K562 (cell line): ENCODE measurements around the gene GABRB3. TPM values are rescaled to one million over a fixed set of nuclear protein-coding genes. Genes with fewer than 3 reads are reported as not detected.

Experiments used
- ATAC-seq: fragments of 200-7000 bp; cut with Tn5 transposase; 3 replicates; pipeline ENCODE4 v1.9.1; 2020; ENCODE audit warnings: moderate library complexity
- BruUV-seq: library from RNA; stranded (reverse); fragments of 400-500 nt; replicated peaks from 2 replicates; lab custom pipeline; 2021; lab: Mats Ljungman, UMichigan
- CTCF ChIA-PET: fragments of 300-600 bp; formaldehyde crosslinking; extraction: SDS; loops from one replicate; lab custom pipeline; 2021; ENCODE audit warnings: low intra/inter-chr PET ratio; lab: Yijun Ruan, JAX
- POLR2A ChIA-PET: fragments of 300-600, 350-650 bp; sonication (Branson Sonifier 250); formaldehyde crosslinking; extraction: SDS; loops from one replicate; lab custom pipeline; 2021; ENCODE audit warnings: antibody characterized with exemption, inconsistent platforms; lab: Yijun Ruan, JAX
- DNase-seq, 4 experiments: peaks; one replicate each; pipeline versions ENCODE4 v3.0.0 to v3.0.0-alpha.2; 2011 to 2018; ENCODE audit warnings: low spot score in 3 of 4, mixed read lengths in 3 of 4; ENCODE audit errors: extremely low read depth in 1 of 4
- FAIRE-seq: peaks from 2 replicates; lab custom pipeline; 2011; peaks lifted over from hg19 to GRCh38; lab: Jason Lieb, UNC
- H2AFZ ChIP-seq: 2 replicates; pipeline ENCODE4 v1.6.0; 2011; ENCODE audit warnings: low read depth, low read length, control low read depth, inconsistent platforms
- H3K27ac ChIP-seq: fragments of 200-600 bp; 3 replicates; pipeline ENCODE4 v1.8.0; 2011; ENCODE audit warnings: low read depth, mild to moderate bottlenecking, control low read depth, inconsistent platforms, low read length, moderate library complexity, mixed read lengths; ENCODE audit errors: extremely low read depth
- H3K27me3 ChIP-seq, 2 experiments: fragments of 300-600 bp in 1 of 2; 2 replicates in 1 of 2; 3 replicates in 1 of 2; pipeline versions ENCODE4 v1.6.0 to v1.8.0; 2011; ENCODE audit warnings: inconsistent platforms in 2 of 2, low read length in 2 of 2, mild to moderate bottlenecking in 1 of 2, mixed read lengths in 1 of 2, moderate library complexity in 1 of 2; ENCODE audit not compliant: control insufficient read depth in 2 of 2, insufficient read depth in 2 of 2
- H3K36me3 ChIP-seq: fragments of 300-600 bp; 3 replicates; pipeline ENCODE4 v1.8.0; 2011; ENCODE audit warnings: mild to moderate bottlenecking, low read length, inconsistent platforms; ENCODE audit not compliant: control insufficient read depth, insufficient read depth
- H3K4me1 ChIP-seq, 2 experiments: fragments of 200-600 bp in 1 of 2; replicated peaks in 1 of 2; 2 replicates in 1 of 2; 3 replicates in 1 of 2; pipeline versions ENCODE4 v1.5.1 to v1.8.0; 2011; ENCODE audit warnings: inconsistent platforms in 2 of 2, low read length in 2 of 2, mild to moderate bottlenecking in 1 of 2, mixed read lengths in 1 of 2, moderate library complexity in 1 of 2; ENCODE audit not compliant: control insufficient read depth in 2 of 2, insufficient read depth in 2 of 2
- H3K4me2 ChIP-seq: 2 replicates; pipeline ENCODE4 v1.6.1; 2011; ENCODE audit warnings: low read length, control low read depth, inconsistent platforms, mixed read lengths; ENCODE audit not compliant: insufficient read depth
- H3K4me3 ChIP-seq: fragments of 200-600 bp; sonication (generic), shearing (Covaris generic); 2 replicates; pipeline ENCODE4 v1.5.1; 2016; ENCODE audit warnings: control low read depth, inconsistent platforms
- H3K79me2 ChIP-seq: fragments of 200-600 bp; 3 replicates; pipeline ENCODE4 v1.8.0; 2011; ENCODE audit warnings: low read length, inconsistent platforms; ENCODE audit not compliant: control insufficient read depth, insufficient read depth
- H3K9ac ChIP-seq, 2 experiments: 2 replicates each; pipeline versions ENCODE4 v1.6.0 to v1.6.1; 2011; ENCODE audit warnings: low read depth in 2 of 2, low read length in 2 of 2, control low read depth in 1 of 2, inconsistent platforms in 1 of 2, mild to moderate bottlenecking in 1 of 2, mixed read lengths in 1 of 2; ENCODE audit not compliant: insufficient read depth in 1 of 2
- H3K9me1 ChIP-seq: one replicate; pipeline ENCODE4 v1.6.0; 2011; ENCODE audit warnings: inconsistent platforms, mild to moderate bottlenecking, low read length, moderate library complexity; ENCODE audit not compliant: control insufficient read depth, insufficient read depth
- H3K9me3 ChIP-seq: replicated peaks from 2 replicates; pipeline ENCODE4 v1.5.1; 2011; ENCODE audit warnings: low read depth, low read length, inconsistent platforms; ENCODE audit not compliant: control insufficient read depth, insufficient read depth
- H4K20me1 ChIP-seq: replicated peaks from 2 replicates; pipeline ENCODE4 v1.6.1; 2011; ENCODE audit warnings: low read length, inconsistent platforms, mixed read lengths; ENCODE audit not compliant: control insufficient read depth, insufficient read depth
- DDX20 ChIP-seq: fragments of 450-650 bp; IDR thresholded peaks from 2 replicates; pipeline ENCODE4 v1.6.1; 2016; ENCODE audit warnings: missing genetic modification characterization, low read depth, mild to moderate bottlenecking, missing compliant biosample characterization, moderate library complexity
- E2F1 ChIP-seq: sonication (generic); formaldehyde crosslinking; IDR thresholded peaks from 2 replicates; pipeline ENCODE4 v1.8.1; 2023; ENCODE audit warnings: mild to moderate bottlenecking, missing genetic modification reagents, moderate library complexity
- EP400 ChIP-seq: fragments of 450-650 bp; IDR thresholded peaks from 2 replicates; pipeline ENCODE4 v1.6.1; 2017; ENCODE audit warnings: antibody characterized with exemption, mild to moderate bottlenecking, moderate library complexity
- HMGN3 ChIP-seq: IDR thresholded peaks from 2 replicates; pipeline ENCODE4 v1.6.1; 2011; ENCODE audit warnings: borderline replicate concordance, low read depth, mild to moderate bottlenecking, mixed read lengths, low read length; ENCODE audit not compliant: insufficient read length; ENCODE audit errors: extremely low read depth
- KAT7 ChIP-seq: sonication (generic); formaldehyde crosslinking; IDR thresholded peaks from 2 replicates; pipeline ENCODE4 v1.8.0; 2022; ENCODE audit warnings: missing genetic modification reagents, mild to moderate bottlenecking, borderline replicate concordance
- POLR3A ChIP-seq: IDR thresholded peaks from 2 replicates; pipeline ENCODE4 v1.6.1; 2011; ENCODE audit warnings: borderline replicate concordance, mild to moderate bottlenecking, moderate library complexity; ENCODE audit not compliant: insufficient read length, insufficient read depth; ENCODE audit errors: extremely low read depth
- RBM17 ChIP-seq: fragments of 200-400 bp; formaldehyde crosslinking; IDR thresholded peaks from 2 replicates; pipeline ENCODE4 v1.6.1; 2017; ENCODE audit warnings: low read depth, mild to moderate bottlenecking, low read length, borderline replicate concordance
- SAFB2 ChIP-seq: fragments of 200-400 bp; formaldehyde crosslinking; IDR thresholded peaks from 2 replicates; pipeline ENCODE4 v1.6.1; 2018; ENCODE audit warnings: borderline replicate concordance, low read length, low read depth, moderate library complexity; ENCODE audit not compliant: severe bottlenecking
- SREBF2 ChIP-seq: sonication (generic); formaldehyde crosslinking; IDR thresholded peaks from 2 replicates; pipeline ENCODE4 v1.4.0; 2020; ENCODE audit warnings: mild to moderate bottlenecking, missing genetic modification reagents
- STAT5B ChIP-seq: fragments of 250-450 bp; sonication (Bioruptor Pico); IDR thresholded peaks from 2 replicates; pipeline ENCODE4 v1.8.0; 2021; ENCODE audit warnings: mild to moderate bottlenecking, inconsistent platforms
- SUPT5H ChIP-seq: fragments of 450-650 bp; IDR thresholded peaks from 2 replicates; pipeline ENCODE4 v1.6.1; 2016
- TAL1 ChIP-seq: fragments of 450-650 bp; IDR thresholded peaks from 2 replicates; pipeline ENCODE4 v1.6.1; 2016; ENCODE audit warnings: mild to moderate bottlenecking
- TEAD2 ChIP-seq: fragments of 450-650 bp; IDR thresholded peaks from 2 replicates; pipeline ENCODE4 v1.6.1; 2016; ENCODE audit warnings: missing genetic modification characterization, control low read depth, missing compliant biosample characterization
- UBTF ChIP-seq, 2 experiments: IDR thresholded peaks; 2 replicates each; pipeline ENCODE4 v1.6.1; 2012; ENCODE audit warnings: improper control_type of control experiment in 2 of 2, low read depth in 2 of 2, low read length in 2 of 2, borderline replicate concordance in 1 of 2
- ZBTB8A ChIP-seq: fragments of 450-650 bp; IDR thresholded peaks from 2 replicates; pipeline ENCODE4 v1.6.1; 2018; ENCODE audit warnings: mild to moderate bottlenecking, moderate library complexity; ENCODE audit not compliant: partially characterized antibody
- ZNF197 ChIP-seq: fragments of 200-800 bp; sonication (Bioruptor generic); IDR thresholded peaks from 2 replicates; pipeline ENCODE4 v1.6.1; 2016; ENCODE audit warnings: low read depth, missing genetic modification characterization, missing compliant biosample characterization
- ZNF707 ChIP-seq: fragments of 250-450 bp; sonication (Bioruptor Pico); conservative IDR thresholded peaks from 2 replicates; pipeline ENCODE4 v1.8.0; 2022; ENCODE audit warnings: inconsistent platforms, mild to moderate bottlenecking, moderate library complexity
- WGBS: fragments of 100-300 bp; shearing (Covaris generic); methylation state at CpG from one replicate; pipeline ENCODE4 v1.1.6; 2016; ENCODE audit warnings: low coverage, mixed read lengths; ENCODE audit not compliant: insufficient coverage; ENCODE audit errors: missing lambda C conversion rate; 5-methylcytosine and 5-hydroxymethylcytosine counted together
- in situ Hi-C: fragments of 300-500 bp; cut with MboI; formaldehyde crosslinking; loops from 4 replicates; pipeline ENCODE4 v1.15.0; 2018; ENCODE audit warnings: inconsistent platforms, mixed read lengths
- intact Hi-C: fragments of 100-400 bp; cut with micrococcal nuclease; formaldehyde crosslinking; loops from 2 replicates; pipeline ENCODE4 v1.14.2; 2022
- polyA plus RNA-seq, 8 experiments: library from polyadenylated mRNA; depleted of rRNA in 4 of 8; stranded (reverse) in 5 of 8; unstranded in 3 of 8; fragments of >200 nt; fragmentation: Nextera tagmentation in 2 of 8; fragmentation: Illumina TruSeq in 1 of 8; extraction: Ambion mirVana in 2 of 8; extraction: Trizol in 1 of 8; gene quantifications; 2 replicates each; pipeline versions ENCODE4 v1.2.1 to v1.2.3, GENCODE V29; 2011 to 2014; ENCODE audit warnings: inconsistent platforms in 1 of 8, missing spikeins in 1 of 8
- total RNA-seq, 7 experiments: library from RNA; depleted of rRNA in 6 of 7; stranded (reverse); fragments of >200 nt in 6 of 7; fragmentation: Illumina TruSeq in 2 of 7; extraction: Trizol in 2 of 7; gene quantifications; 2 replicates each; pipeline versions ENCODE4 v1.2.1 to v1.2.3, GENCODE V29; 2011 to 2021; ENCODE audit warnings: low replicate concordance in 1 of 7

Gene GABRB3
- total and polyA plus RNA-seq, 9 of the 15 experiments (the other 6 are each of a cell fraction or from before 2014, with no cell fraction given): 0.09 to 1.4 (median 0.49) TPM

- TF ChIP-seq UBTF (IDR thresholded peaks at IDR 0.05; ENCODE audit: borderline replicate concordance in 1 of 2, low read depth in 2 of 2, low read length in 2 of 2) (no peak), ZBTB8A (no peak)
These were observed 74.3 kb downstream of the GABRB3 start (continued) for GRCh38 chr15:26698555-26698954.

- Histone ChIP-seq H3K79me2 (no peaks in the 10 kb centered on the region), H3K4me2 (no peak overlapping the region), H3K36me3 (no peaks in the 10 kb centered on the region), H3K4me1 (no peaks in the 10 kb centered on the region), H3K4me3 (no peak overlapping the region), H3K9me1 (no peaks in the 10 kb centered on the region), H3K9me3 (no peaks in the 10 kb centered on the region), H3K27me3 (no peaks in the 10 kb centered on the region; a peak in 1 of 5 replicates), H4K20me1 (no peaks in the 10 kb centered on the region), H3K27ac (no peak overlapping the region), H2AFZ (no peak overlapping the region), H3K9ac (no peak overlapping the region)
- in situ Hi-C loops: no loop called here
- DNase-seq (no peak), FAIRE-seq (no peak), ATAC-seq (no peak)
- ChIA-PET POLR2A (no interaction called here), CTCF (no interaction called here)
- intact Hi-C loops: no loop called here
- no TSS peak for BruUV-seq
- 0% methylated on average over 6 of the region's 6 CpGs for WGBS
- TF ChIP-seq SREBF2 (CRISPR knock-in tag): no peak
- no peak for TF ChIP-seq TAL1
- TF ChIP-seq RBM17: no peak
- TF ChIP-seq HMGN3: no peak
- TF ChIP-seq ZNF707 (CRISPR knock-in tag): no peak
- no peak for TF ChIP-seq SAFB2
- no peak for TF ChIP-seq POLR3A
- no peak for TF ChIP-seq EP400
- no peak for TF ChIP-seq TEAD2
- no peak for TF ChIP-seq E2F1 (CRISPR knock-in tag)
- TF ChIP-seq KAT7 (CRISPR knock-in tag): no peak
- TF ChIP-seq ZNF197 (CRISPR knock-in tag): no peak
- no peak for TF ChIP-seq DDX20 (tag)
- no peak for TF ChIP-seq STAT5B
- TF ChIP-seq SUPT5H: no peak
These were observed 75.0 kb downstream of the GABRB3 start for GRCh38 chr15:26697913-26698312.
